LHCN-M2 (cell line): ENCODE results near the gene COL1A2. TPM values are rescaled to one million over a fixed set of nuclear protein-coding genes. Genes with fewer than 3 reads are reported as not detected.

Source experiments
- DNase-seq: peaks from one replicate; pipeline ENCODE4 v3.0.0-alpha.2; 2012; ENCODE audit warnings: low read depth
- total RNA-seq: library from RNA; depleted of rRNA; stranded (reverse); fragments of >200 nt; gene quantifications from 2 replicates; pipeline ENCODE4 v1.2.3, GENCODE V29; 2014

The COL1A2 gene
- total RNA-seq, 1 experiment from 2014 or later = 808 TPM

DNA sequence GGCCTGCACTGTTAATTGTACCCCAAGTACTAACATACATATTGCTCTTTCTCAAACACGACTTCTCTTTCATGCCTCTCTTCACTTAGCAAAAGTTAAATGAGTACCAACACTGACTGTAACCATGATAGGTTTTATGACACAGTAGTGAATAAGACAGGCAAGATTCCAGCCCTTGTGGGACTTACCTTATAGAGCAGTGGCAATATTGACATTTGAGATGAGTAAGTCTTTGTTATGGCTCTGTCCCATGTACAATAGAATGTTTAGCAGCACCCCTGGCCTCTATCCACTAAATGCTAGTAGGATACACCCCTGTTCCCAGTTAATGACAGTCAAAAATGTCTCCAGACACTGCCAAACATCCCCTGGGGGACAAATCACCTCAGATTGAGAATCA lies 11.9 kb upstream of the COL1A2 start:
- DNase-seq = no peak

DNA sequence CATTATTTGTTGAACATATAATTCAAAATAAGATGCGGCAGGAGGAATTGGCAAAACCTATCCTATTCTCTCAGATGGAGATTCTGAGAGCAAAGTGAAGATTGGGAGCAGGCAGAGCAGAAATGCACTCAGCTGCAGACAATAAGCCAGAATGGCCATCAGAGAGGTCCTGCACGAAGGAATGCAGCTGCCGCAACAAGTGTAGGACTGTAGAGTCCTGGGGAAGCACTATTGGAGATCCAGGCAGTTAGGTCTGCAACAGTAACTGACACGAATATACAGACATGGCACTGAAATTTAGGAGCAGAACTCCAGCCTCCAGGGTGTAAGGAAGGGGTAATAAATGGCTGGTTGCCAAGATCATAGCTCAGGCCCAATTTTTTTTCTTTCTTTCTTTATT lies 10.4 kb upstream of the COL1A2 start:
- DNase-seq = no peak

- DNase-seq = no peak
Observed at GRCh38 chr7:94386416-94386815, 8.3 kb upstream of the COL1A2 start.

GRCh38 chr7:94388540-94388939 lies 6.2 kb upstream of the COL1A2 start:
- no peak for DNase-seq

DNA sequence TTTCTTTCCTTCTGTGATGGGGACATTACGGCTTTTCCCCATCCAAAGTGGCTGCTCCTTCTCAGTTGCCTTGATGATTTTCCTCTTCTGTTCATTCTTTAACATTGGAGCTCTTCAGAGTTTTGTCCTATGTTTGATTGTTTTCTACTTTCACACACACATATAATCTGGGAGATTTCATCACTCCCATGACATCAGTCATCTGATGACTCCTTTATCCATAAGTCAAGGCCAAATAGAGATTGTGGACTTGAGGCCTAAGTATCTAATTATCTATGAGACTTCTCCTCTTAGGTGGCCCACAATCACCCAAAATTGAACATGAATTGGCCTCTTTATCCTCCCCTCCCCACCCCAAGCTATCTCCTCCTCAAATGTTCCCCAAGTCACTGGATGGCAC lies 5.3 kb upstream of the COL1A2 start:
- no peak for DNase-seq

- peak; percentile 65 for DNase-seq
Observed at GRCh38 chr7:94391726-94392392, 2.8 kb upstream of the COL1A2 start.

DNA sequence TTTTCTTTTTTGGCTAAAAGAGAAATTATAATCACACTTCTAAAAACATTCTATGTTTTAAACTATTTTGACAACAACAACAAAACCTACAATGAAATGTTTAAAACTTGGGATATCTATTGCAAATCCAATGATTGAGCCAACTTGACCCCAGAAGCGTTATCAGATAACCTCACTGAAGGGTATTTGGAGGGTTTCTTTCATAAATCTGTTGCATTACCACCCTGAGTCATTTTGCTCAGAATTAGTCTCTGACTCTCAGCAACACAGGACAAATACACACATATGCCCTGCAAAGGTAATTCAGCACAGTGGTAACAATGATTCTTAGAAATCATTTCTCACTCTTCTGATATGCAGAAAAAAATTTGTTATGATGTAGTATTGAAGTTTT lies 2.3 kb upstream of the COL1A2 start:
- peak; percentile 52 for DNase-seq

GRCh38 chr7:94393246-94394108 lies 1.2 kb upstream of the COL1A2 start:
- no peak for DNase-seq

GRCh38 chr7:94394109-94394436 lies 622 bp upstream of the COL1A2 start:
- DNase-seq = no peak

DNA sequence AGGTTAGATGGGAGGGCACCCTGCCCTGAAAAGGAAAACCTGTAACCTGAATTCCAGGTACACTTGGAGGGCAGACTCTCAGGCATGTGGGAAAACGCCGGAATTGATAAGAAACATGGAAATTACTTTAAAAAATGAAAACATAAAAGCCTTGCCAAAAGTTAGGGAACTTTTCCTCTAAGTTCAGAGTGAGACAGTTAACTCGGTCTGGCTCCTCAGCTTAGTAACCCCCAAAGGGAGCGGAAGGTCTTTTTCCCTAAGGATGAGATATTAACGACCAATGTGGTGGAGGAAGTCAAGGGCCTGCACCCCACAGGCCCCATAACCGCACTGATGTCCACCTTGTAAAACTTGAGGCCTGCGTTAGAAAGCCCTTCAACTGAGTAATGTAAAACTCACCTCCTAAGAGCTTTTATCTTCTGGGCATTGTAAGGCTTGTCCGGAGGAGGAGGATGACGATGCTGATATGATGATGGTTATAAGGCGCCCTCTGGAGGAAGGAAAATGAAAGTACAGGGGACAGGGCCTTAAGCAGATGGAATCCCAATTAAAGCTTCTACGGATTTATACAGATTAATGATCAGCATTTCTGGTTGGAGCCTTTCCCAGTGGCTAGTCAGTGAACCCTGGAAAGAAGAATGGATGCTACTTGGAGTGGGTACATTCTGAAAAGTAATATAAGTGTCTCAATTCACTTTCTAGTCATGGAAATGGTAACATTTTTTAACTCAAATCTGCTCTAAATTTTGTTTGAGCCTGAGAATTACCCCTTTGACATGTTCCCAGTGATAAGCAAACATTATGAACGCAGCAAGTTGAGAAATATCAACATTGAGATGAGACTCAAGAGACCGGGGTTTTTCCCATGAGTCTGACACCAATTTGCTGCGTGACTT lies 694 bp downstream of the COL1A2 start:
- peak; percentile 95 for DNase-seq

- peak; percentile 95 for DNase-seq
Observed at GRCh38 chr7:94396037-94396431, 1.3 kb downstream of the COL1A2 start.

DNA sequence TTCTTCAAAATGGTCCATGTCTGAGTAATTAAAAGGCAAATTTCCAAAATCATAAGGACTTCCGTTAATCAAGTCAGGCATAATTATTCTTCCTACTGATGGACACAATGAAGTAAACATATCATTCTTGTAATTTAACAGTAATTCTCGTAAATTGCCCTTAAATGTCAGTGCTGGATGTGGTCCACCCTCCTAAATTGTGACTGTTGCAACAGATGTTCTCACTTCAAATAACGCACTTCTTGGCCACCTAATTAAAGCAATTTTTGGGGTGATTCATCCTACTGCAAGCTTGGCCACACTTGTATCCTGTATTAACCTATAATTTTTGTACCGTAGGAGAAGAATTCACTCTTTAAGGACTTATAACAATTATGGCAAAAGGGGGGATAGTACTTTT lies 1.9 kb downstream of the COL1A2 start:
- peak; percentile 72 for DNase-seq

- DNase-seq = no peak
Observed at GRCh38 chr7:94397722-94398121, 3.0 kb downstream of the COL1A2 start.

DNA sequence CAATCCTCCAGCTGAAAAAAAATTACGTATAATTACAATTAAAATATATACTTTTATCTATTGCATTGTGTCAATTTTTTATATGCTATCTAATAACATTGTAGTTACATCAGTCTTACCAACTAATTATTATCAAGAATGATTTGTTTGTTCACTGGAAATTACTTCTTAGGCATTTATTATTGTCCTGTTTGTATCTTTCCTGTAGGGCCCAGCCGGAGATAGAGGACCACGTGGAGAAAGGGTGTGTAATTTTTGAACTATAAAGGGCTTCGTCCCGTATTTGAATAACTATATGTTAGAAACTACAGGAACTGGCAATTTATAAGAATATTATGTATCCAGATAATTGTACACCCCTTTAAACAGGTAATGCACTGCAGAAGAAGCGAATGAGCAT lies 4.1 kb downstream of the COL1A2 start:
- DNase-seq = no peak

- DNase-seq = no peak
Observed at GRCh38 chr7:94400022-94400421, 5.3 kb downstream of the COL1A2 start.

- peak; percentile 44 for DNase-seq
Observed at GRCh38 chr7:94400643-94401427, 6.1 kb downstream of the COL1A2 start.

- DNase-seq = no peak
Observed at GRCh38 chr7:94401428-94401814, 6.7 kb downstream of the COL1A2 start.

DNA sequence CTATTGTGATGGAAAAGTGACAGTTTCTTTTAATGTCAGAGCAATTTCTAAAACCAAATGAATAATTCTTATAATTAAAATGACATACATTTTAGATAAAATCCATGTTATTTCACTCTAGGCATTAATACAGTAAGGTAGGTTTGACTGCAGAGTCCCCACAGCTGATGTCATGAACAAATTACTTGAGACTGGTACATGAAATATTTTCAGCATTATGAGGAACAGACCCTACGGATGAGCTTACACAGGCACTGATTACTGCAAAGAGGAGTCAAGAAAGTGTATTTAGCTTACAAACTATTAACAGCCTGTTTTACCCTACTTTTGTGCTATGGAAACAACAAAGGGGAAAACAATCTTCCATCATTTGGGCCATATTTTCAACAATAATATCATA lies 8.9 kb downstream of the COL1A2 start:
- no peak for DNase-seq

GRCh38 chr7:94405506-94405905 lies 10.8 kb downstream of the COL1A2 start:
- no peak for DNase-seq

DNA sequence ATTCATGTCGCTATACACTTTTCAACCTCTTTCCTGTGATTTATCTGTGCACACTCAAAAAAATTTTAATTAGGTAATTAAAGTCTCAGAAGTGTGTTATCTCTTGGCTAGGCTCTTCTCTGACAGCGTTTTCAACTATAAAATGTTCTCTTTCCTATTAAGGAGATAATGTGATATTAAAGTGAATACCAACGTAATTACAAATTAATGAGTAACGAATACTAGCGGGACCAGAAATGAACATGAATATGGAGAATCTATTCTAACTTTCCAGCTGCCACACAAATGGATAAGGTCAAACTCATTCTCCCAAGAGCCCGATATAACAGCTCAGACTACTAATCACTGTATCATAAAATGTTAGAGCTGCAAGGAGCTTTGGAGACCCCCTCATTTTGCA lies 12.0 kb downstream of the COL1A2 start:
- DNase-seq = no peak

GRCh38 chr7:94409200-94409948 lies 14.7 kb downstream of the COL1A2 start:
- no peak for DNase-seq
